Activated T-helper 17 cell treated with anti-CD3 and anti-CD28 coated beads, Interleukin-2, amount 50 U/mL, for 72 hours (primary cell): ENCODE results near the gene SLC9C2. TPM values are rescaled to one million over a fixed set of nuclear protein-coding genes. Genes with fewer than 3 reads are reported as not detected.
"Not testable (repeated sequence)": the region's sequence is repeated elsewhere in the genome, so short reads cannot be mapped to it uniquely, and the experiment has no call there.

Experiments used
- ATAC-seq: fragments of 150-1000 bp; cut with Tn5 transposase; replicated peaks from 2 replicates; pipeline ENCODE4 v1.10.0; 2021; ENCODE audit warnings: mild to moderate bottlenecking, moderate library complexity
- H3K27ac Mint-ChIP-seq: one replicate; pipeline ENCODE4 v1.8.0; 2022; ENCODE audit warnings: mixed read lengths
- H3K27me3 Mint-ChIP-seq: one replicate; pipeline ENCODE4 v1.8.0; 2022; ENCODE audit warnings: mixed read lengths
- H3K36me3 Mint-ChIP-seq: one replicate; pipeline ENCODE4 v1.8.0; 2022; ENCODE audit warnings: low read depth, mild to moderate bottlenecking, mixed read lengths
- H3K4me1 Mint-ChIP-seq: one replicate; pipeline ENCODE4 v1.8.0; 2022; ENCODE audit warnings: mixed read lengths
- H3K4me3 Mint-ChIP-seq: one replicate; pipeline ENCODE4 v1.8.0; 2022; ENCODE audit warnings: mild to moderate bottlenecking, mixed read lengths
- H3K9me3 Mint-ChIP-seq: one replicate; pipeline ENCODE4 v1.8.0; 2022; ENCODE audit warnings: mixed read lengths
- total RNA-seq, 2 donors: library from RNA; stranded (reverse); gene quantifications; one replicate each; pipeline ENCODE4 v1.2.3, GENCODE V29; 2022

The SLC9C2 gene
- total RNA-seq, 2 donors from 2014 or later, result not detected

- Mint-ChIP-seq H3K4me1 (no peaks in the 10 kb centered on the region), H3K4me3 (no peak overlapping the region), H3K36me3 (no peaks in the 10 kb centered on the region), H3K9me3 (no peaks in the 10 kb centered on the region), H3K27ac (no peak overlapping the region), H3K27me3 (no peaks in the 10 kb centered on the region)
- ATAC-seq, result no peak
These were observed 107.1 kb downstream of the SLC9C2 start for GRCh38 chr1:173495609-173496267.

GRCh38 chr1:173493125-173493524, 109.7 kb downstream of the SLC9C2 start:
- not testable (repeated sequence) for H3K4me1 Mint-ChIP-seq, ATAC-seq, H3K27me3 Mint-ChIP-seq, H3K27ac Mint-ChIP-seq, H3K9me3 Mint-ChIP-seq, H3K4me3 Mint-ChIP-seq
- H3K36me3 Mint-ChIP-seq, result peaks cover 23% of the 10 kb centered on the region

- Mint-ChIP-seq H3K36me3 (peaks cover 39% of the 10 kb centered on the region), H3K27me3 (no peaks in the 10 kb centered on the region), H3K9me3 (no peaks in the 10 kb centered on the region), H3K27ac (no peak overlapping the region), H3K4me3 (no peak overlapping the region), H3K4me1 (no peaks in the 10 kb centered on the region)
- ATAC-seq, result no peak
These were observed 111.4 kb downstream of the SLC9C2 start for GRCh38 chr1:173491508-173491907.

GRCh38 chr1:173489929-173490328, 112.9 kb downstream of the SLC9C2 start:
- H3K27ac Mint-ChIP-seq, result no peak overlapping the region
- no peaks in the 10 kb centered on the region for H3K27me3 Mint-ChIP-seq
- H3K36me3 Mint-ChIP-seq, result peaks cover 55% of the 10 kb centered on the region
- H3K4me1 Mint-ChIP-seq, result no peaks in the 10 kb centered on the region
- ATAC-seq, result no peak
- H3K9me3 Mint-ChIP-seq, result no peaks in the 10 kb centered on the region
- no peak overlapping the region for H3K4me3 Mint-ChIP-seq

GRCh38 chr1:173489149-173489600, 113.7 kb downstream of the SLC9C2 start:
- Mint-ChIP-seq H3K4me1 (no peaks in the 10 kb centered on the region), H3K4me3 (no peak overlapping the region), H3K27ac (no peak overlapping the region), H3K9me3 (no peaks in the 10 kb centered on the region), H3K27me3 (no peaks in the 10 kb centered on the region), H3K36me3 (peaks cover 62% of the 10 kb centered on the region)
- ATAC-seq, result no peak

- Mint-ChIP-seq H3K36me3 (peaks cover 74% of the 10 kb centered on the region), H3K27ac (no peak overlapping the region), H3K27me3 (no peaks in the 10 kb centered on the region), H3K4me1 (no peaks in the 10 kb centered on the region), H3K4me3 (no peak overlapping the region), H3K9me3 (no peaks in the 10 kb centered on the region)
- no peak for ATAC-seq
These were observed 114.9 kb downstream of the SLC9C2 start for GRCh38 chr1:173488001-173488400.

DNA sequence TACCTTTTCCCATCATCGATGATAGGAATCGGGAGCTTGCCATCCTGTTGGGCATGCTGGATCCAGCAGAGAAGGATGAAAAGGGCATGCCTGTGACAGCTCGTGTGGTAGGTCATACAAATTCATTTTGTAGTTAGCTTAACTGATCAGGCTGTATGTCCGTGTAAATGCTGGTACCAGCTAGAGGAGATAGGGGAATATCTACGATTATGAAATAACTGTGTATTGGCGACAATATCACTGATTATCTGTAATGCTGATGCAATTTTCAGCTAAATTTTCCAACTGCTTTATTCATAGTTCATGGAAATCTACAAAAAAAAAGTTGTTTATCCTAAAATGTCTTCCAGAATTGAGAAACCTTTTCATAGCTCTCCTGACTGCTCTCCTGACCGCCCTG, 117.5 kb downstream of the SLC9C2 start:
- no peak overlapping the region for H3K27ac Mint-ChIP-seq
- H3K9me3 Mint-ChIP-seq, result no peaks in the 10 kb centered on the region
- H3K36me3 Mint-ChIP-seq, result peaks cover 99% of the 10 kb centered on the region
- ATAC-seq, result no peak
- peaks cover 9% of the 10 kb centered on the region for H3K4me1 Mint-ChIP-seq
- H3K4me3 Mint-ChIP-seq, result no peak overlapping the region
- H3K27me3 Mint-ChIP-seq, result no peaks in the 10 kb centered on the region

DNA sequence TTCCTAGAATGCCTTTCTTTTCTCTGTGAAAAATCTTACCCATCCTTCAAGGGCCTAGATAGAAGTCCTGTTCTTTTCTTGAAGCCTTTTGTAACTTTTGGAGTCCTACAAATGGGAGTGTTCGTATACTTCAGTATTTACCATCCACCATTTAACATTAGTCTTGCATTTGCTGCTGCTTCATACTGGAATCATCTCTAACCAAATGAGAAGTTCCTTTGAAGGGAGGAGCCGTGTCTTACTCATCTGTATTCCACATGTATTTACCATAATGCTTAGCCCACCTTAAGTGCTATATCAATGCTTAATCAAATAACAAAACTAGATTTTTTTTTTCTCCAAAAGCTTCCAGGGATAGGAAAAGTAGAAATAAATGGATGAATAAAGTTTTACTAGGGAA, 118.6 kb downstream of the SLC9C2 start:
- no peak overlapping the region for H3K27ac Mint-ChIP-seq
- ATAC-seq, result no peak
- peaks cover 17% of the 10 kb centered on the region for H3K4me1 Mint-ChIP-seq
- no peak overlapping the region for H3K4me3 Mint-ChIP-seq
- no peaks in the 10 kb centered on the region for H3K9me3 Mint-ChIP-seq
- no peaks in the 10 kb centered on the region for H3K27me3 Mint-ChIP-seq
- peaks cover 100% of the 10 kb centered on the region for H3K36me3 Mint-ChIP-seq

DNA sequence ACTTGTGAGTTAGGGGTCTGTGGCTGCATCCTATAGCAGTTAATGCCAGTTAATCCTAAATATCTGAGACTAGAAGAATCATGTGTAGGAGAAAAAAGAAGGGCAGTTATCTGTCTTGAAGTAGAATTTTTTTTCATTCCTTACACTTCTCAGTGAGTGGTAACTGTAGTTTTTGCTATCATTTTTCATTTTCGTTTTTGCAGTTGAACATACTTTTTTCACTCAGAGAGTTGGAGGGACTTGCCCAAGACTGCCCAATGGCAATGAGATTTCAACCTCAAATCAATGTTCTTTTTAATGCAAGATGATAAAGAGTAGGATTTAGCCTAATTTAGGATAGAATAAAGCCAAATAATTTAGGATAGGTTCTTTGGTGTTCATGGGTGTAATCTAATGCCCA, 120.2 kb downstream of the SLC9C2 start:
- Mint-ChIP-seq H3K9me3 (no peaks in the 10 kb centered on the region), H3K36me3 (peaks cover 85% of the 10 kb centered on the region), H3K27me3 (no peaks in the 10 kb centered on the region), H3K4me1 (peaks cover 30% of the 10 kb centered on the region), H3K27ac (no peak overlapping the region), H3K4me3 (no peak overlapping the region)
- no peak for ATAC-seq

- no peak overlapping the region for H3K27ac Mint-ChIP-seq
- H3K4me1 Mint-ChIP-seq, result peaks cover 31% of the 10 kb centered on the region
- ATAC-seq, result no peak
- H3K9me3 Mint-ChIP-seq, result no peaks in the 10 kb centered on the region
- peaks cover 71% of the 10 kb centered on the region for H3K36me3 Mint-ChIP-seq
- H3K4me3 Mint-ChIP-seq, result no peak overlapping the region
- no peaks in the 10 kb centered on the region for H3K27me3 Mint-ChIP-seq
These were observed 121.6 kb downstream of the SLC9C2 start for GRCh38 chr1:173481195-173481772.

DNA sequence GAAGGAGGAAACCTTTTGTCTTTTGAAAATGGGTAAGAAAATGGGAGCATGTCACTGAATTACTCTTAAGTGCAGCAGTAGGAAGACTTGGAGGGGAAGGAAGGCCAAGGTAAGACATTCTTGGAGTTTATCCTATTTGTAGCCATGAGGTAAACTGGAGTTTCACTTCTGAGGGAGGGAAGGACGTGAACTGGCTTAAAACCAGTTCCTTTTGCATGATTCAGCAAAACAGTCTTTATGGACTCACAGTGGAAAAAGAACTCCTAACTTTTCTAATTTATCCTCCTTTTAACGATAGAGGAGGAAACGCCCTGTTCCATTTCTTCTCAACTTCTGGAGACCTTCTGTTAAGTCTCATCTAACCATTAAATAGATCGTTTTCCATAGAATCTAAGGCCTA, 123.2 kb downstream of the SLC9C2 start:
- peak overlapping the region; percentile 87 for H3K4me3 Mint-ChIP-seq
- no peaks in the 10 kb centered on the region for H3K27me3 Mint-ChIP-seq
- ATAC-seq, result no peak
- no peak overlapping the region for H3K27ac Mint-ChIP-seq
- H3K36me3 Mint-ChIP-seq, result peaks cover 55% of the 10 kb centered on the region
- peaks cover 36% of the 10 kb centered on the region for H3K4me1 Mint-ChIP-seq
- no peaks in the 10 kb centered on the region for H3K9me3 Mint-ChIP-seq

DNA sequence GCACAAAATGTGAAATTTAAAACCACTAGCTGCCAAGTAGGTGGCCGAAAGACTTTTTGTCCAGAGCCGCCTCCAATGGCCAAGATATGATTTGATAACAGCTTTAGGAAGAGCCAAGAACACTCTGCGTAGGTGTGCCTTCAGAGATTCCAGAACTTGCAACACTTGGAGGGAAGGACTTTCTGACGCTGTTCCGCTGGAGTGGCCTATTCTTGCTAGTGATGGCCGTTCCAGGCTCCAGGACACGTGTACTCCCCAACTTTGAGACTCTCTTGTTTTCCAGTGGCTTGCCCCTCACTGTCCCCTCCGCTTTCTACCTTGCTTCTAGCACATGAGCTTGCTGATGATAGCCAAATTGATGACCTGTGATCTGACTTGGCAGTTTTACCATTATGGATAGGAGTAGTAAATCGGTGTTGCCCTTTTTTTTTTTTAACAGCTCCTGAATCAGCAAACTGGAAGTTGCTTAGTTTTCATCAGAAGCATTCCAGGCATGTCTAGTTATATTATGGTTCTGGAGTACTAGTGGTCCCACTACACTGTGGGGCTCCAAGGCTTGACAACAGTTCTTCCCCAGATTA, 124.7 kb downstream of the SLC9C2 start:
- H3K36me3 Mint-ChIP-seq, result peaks cover 47% of the 10 kb centered on the region
- no peaks in the 10 kb centered on the region for H3K9me3 Mint-ChIP-seq
- H3K27me3 Mint-ChIP-seq, result no peaks in the 10 kb centered on the region
- H3K4me1 Mint-ChIP-seq, result peaks cover 47% of the 10 kb centered on the region
- no peak for ATAC-seq
- H3K4me3 Mint-ChIP-seq, result peak overlapping the region; percentile 87
- peak overlapping the region; percentile 79 for H3K27ac Mint-ChIP-seq

DNA sequence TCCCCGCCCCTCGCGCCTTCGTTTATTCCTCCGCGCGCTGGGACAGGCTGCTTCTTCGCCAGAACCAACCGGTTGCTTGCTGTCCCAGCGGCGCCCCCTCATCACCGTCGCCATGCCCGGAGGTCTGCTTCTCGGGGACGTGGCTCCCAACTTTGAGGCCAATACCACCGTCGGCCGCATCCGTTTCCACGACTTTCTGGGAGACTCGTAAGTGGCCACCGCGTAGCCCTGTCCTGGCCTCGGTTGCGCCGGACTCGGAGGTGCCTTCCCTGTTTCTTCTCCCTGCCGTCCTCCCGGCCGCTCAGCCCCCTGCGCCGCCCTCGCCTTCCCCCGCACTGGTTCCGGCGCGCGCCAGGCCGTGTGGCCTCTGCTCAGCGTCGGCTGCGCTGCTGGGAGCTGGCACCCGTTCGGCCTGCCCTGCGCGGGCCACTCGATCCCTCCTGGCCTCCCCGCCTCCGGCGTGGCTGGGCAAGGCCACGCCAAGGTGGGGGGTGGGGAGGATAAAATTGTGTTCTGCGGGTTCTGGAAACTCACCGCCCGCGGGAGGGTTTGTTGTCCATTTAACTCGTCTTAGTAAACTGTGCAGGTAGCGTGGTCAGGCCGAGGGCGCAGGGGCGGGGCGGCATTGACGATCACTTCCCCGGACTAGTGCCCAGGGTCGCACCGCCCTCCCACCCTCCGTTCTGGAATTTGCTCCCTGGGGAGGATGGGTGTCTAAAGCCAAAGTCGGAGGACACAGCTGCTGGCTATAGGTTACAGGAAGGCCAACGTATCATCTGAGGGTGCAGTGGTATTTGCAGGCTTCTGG, 125.4 kb downstream of the SLC9C2 start, which contains the start of gene PRDX6:
Gene PRDX6, plus strand, starts transcription at position 50 of the 808 bp plus-strand sequence. Its CDS starts 63 bp downstream, at position 113.
- peak within 1 kb of the TSS; percentile 87 for H3K4me3 Mint-ChIP-seq
- peak; percentile 34 for ATAC-seq
- H3K27ac Mint-ChIP-seq, result peak within 1 kb of the TSS; percentile 79
- no peaks in the 10 kb centered on the region for H3K9me3 Mint-ChIP-seq
- peaks cover 40% of the 10 kb centered on the region for H3K36me3 Mint-ChIP-seq
- H3K27me3 Mint-ChIP-seq, result no peaks in the 10 kb centered on the region
- peaks cover 48% of the 10 kb centered on the region for H3K4me1 Mint-ChIP-seq

- Mint-ChIP-seq H3K27me3 (no peaks in the 10 kb centered on the region), H3K27ac (peak overlapping the region; percentile 79), H3K9me3 (peaks cover 4% of the 10 kb centered on the region), H3K4me1 (peaks cover 42% of the 10 kb centered on the region), H3K4me3 (peak overlapping the region; percentile 87), H3K36me3 (peaks cover 40% of the 10 kb centered on the region)
- peak; percentile 87 for ATAC-seq
These were observed 126.1 kb downstream of the SLC9C2 start for GRCh38 chr1:173476665-173477285.
